H9 (cell line): Measurements from ENCODE around the gene DENND1A. TPM values are rescaled to one million over a fixed set of nuclear protein-coding genes. Genes with fewer than 3 reads are reported as not detected.

Experiments
- DNase-seq: peaks from one replicate; pipeline ENCODE4 v3.0.0-alpha.2; 2017
- H2AFZ ChIP-seq: one replicate; pipeline ENCODE4 v1.6.1; 2013; ENCODE audit warnings: mild to moderate bottlenecking, low read length, control low read depth, moderate library complexity
- H2AK5ac ChIP-seq: 2 replicates; pipeline ENCODE4 v1.6.1; 2013; ENCODE audit warnings: low read length, control low read depth, mixed read lengths; ENCODE audit not compliant: insufficient read length
- H2BK120ac ChIP-seq: one replicate; pipeline ENCODE4 v1.6.1; 2013; ENCODE audit warnings: low read depth, mild to moderate bottlenecking, low read length, control low read depth, inconsistent platforms; ENCODE audit not compliant: poor library complexity, severe bottlenecking
- H2BK12ac ChIP-seq: 2 replicates; pipeline ENCODE4 v1.6.1; 2013; ENCODE audit warnings: low read length, control low read depth, mixed read lengths, low read depth; ENCODE audit not compliant: insufficient read length
- H2BK15ac ChIP-seq: 2 replicates; pipeline ENCODE4 v1.6.1; 2013; ENCODE audit warnings: low read depth, low read length, control low read depth
- H2BK20ac ChIP-seq: one replicate; pipeline ENCODE4 v1.6.1; 2013; ENCODE audit warnings: low read depth, mild to moderate bottlenecking, low read length, control low read depth, inconsistent platforms; ENCODE audit not compliant: poor library complexity, severe bottlenecking
- H2BK5ac ChIP-seq: 2 replicates; pipeline ENCODE4 v1.6.1; 2013; ENCODE audit warnings: low read length, control low read depth, mixed read lengths; ENCODE audit not compliant: insufficient read length
- H3K14ac ChIP-seq: 2 replicates; pipeline ENCODE4 v1.6.1; 2013; ENCODE audit warnings: low read length, control low read depth; ENCODE audit not compliant: insufficient read depth
- H3K18ac ChIP-seq: 2 replicates; pipeline ENCODE4 v1.6.1; 2013; ENCODE audit warnings: low read depth, mild to moderate bottlenecking, mixed read lengths, low read length, control low read depth; ENCODE audit not compliant: insufficient read length
- H3K23ac ChIP-seq: 2 replicates; pipeline ENCODE4 v1.6.1; 2013; ENCODE audit warnings: low read length, control low read depth, mixed read lengths, low read depth; ENCODE audit not compliant: insufficient read length
- H3K23me2 ChIP-seq: 2 replicates; pipeline ENCODE4 v1.6.1; 2013; ENCODE audit warnings: low read depth, mild to moderate bottlenecking, mixed read lengths, low read length, control low read depth; ENCODE audit not compliant: insufficient read length, poor library complexity, severe bottlenecking
- H3K27ac ChIP-seq: 2 replicates; pipeline ENCODE4 v1.5.1; 2013; ENCODE audit warnings: low read length, control low read depth, mixed read lengths, low read depth; ENCODE audit not compliant: insufficient read length
- H3K27me3 ChIP-seq: 2 replicates; pipeline ENCODE4 v1.6.1; 2013; ENCODE audit warnings: low read length, control low read depth, inconsistent platforms; ENCODE audit not compliant: insufficient read depth
- H3K4ac ChIP-seq: 2 replicates; pipeline ENCODE4 v1.6.1; 2013; ENCODE audit warnings: low read depth, mild to moderate bottlenecking, control low read depth, inconsistent platforms, low read length, moderate library complexity
- H3K4me1 ChIP-seq: 2 replicates; pipeline ENCODE4 v1.6.1; 2013; ENCODE audit warnings: low read length, control low read depth, inconsistent platforms; ENCODE audit not compliant: insufficient read depth
- H3K4me2 ChIP-seq: 2 replicates; pipeline ENCODE4 v1.6.1; 2013; ENCODE audit warnings: low read length, control low read depth, mixed read lengths; ENCODE audit not compliant: insufficient read length, insufficient read depth
- H3K56ac ChIP-seq: 2 replicates; pipeline ENCODE4 v1.6.1; 2013; ENCODE audit warnings: low read depth, mild to moderate bottlenecking, mixed read lengths, low read length, control low read depth; ENCODE audit not compliant: insufficient read length
- H3K79me1 ChIP-seq: 2 replicates; pipeline ENCODE4 v1.6.1; 2013; ENCODE audit warnings: low read depth, mild to moderate bottlenecking, moderate library complexity, low read length, control low read depth, inconsistent platforms; ENCODE audit not compliant: insufficient read depth, poor library complexity, severe bottlenecking
- H3K79me2 ChIP-seq: 2 replicates; pipeline ENCODE4 v1.6.1; 2013; ENCODE audit warnings: low read length, control low read depth, inconsistent platforms; ENCODE audit not compliant: insufficient read depth
- H3K9ac ChIP-seq: 2 replicates; pipeline ENCODE4 v1.6.1; 2013; ENCODE audit warnings: low read length, control low read depth, mixed read lengths; ENCODE audit not compliant: insufficient read length; ENCODE audit errors: extremely low read depth
- H3K9me3 ChIP-seq: one replicate; pipeline ENCODE4 v1.6.1; 2013; ENCODE audit warnings: low read depth, low read length, inconsistent platforms; ENCODE audit not compliant: control insufficient read depth
- H3T11ph ChIP-seq: one replicate; pipeline ENCODE4 v1.6.1; 2013; ENCODE audit warnings: mild to moderate bottlenecking, low read length, control low read depth, inconsistent platforms
- H4K20me1 ChIP-seq: one replicate; pipeline ENCODE4 v1.6.1; 2013; ENCODE audit not compliant: control insufficient read depth, insufficient read length, insufficient read depth
- H4K5ac ChIP-seq: 2 replicates; pipeline ENCODE4 v1.6.1; 2013; ENCODE audit warnings: low read depth, mild to moderate bottlenecking, mixed read lengths, low read length, control low read depth; ENCODE audit not compliant: insufficient read length
- H4K8ac ChIP-seq: replicated peaks from 2 replicates; pipeline ENCODE4 v1.6.1; 2013; ENCODE audit warnings: low read length, control low read depth, mixed read lengths, low read depth; ENCODE audit not compliant: insufficient read length
- H4K91ac ChIP-seq: 2 replicates; pipeline ENCODE4 v1.6.1; 2013; ENCODE audit warnings: low read depth, mild to moderate bottlenecking, moderate library complexity, mixed read lengths, low read length, control low read depth; ENCODE audit not compliant: insufficient read length
- H3K27ac Mint-ChIP-seq, 3 experiments: 2 replicates in 2 of 3; 3 replicates in 1 of 3; pipeline ENCODE4 v1.8.0; 2020 to 2021; ENCODE audit warnings: mixed read lengths in 3 of 3, mild to moderate bottlenecking in 1 of 3, moderate library complexity in 1 of 3
- H3K27me3 Mint-ChIP-seq: 2 replicates; pipeline ENCODE4 v1.8.0; 2021; ENCODE audit warnings: low read depth, mild to moderate bottlenecking, moderate library complexity, mixed read lengths
- H3K36me3 Mint-ChIP-seq, 3 experiments: 2 replicates in 2 of 3; 3 replicates in 1 of 3; pipeline ENCODE4 v1.8.0; 2020 to 2021; ENCODE audit warnings: low read depth in 3 of 3, mixed read lengths in 3 of 3; ENCODE audit not compliant: insufficient read depth in 1 of 3
- H3K4me1 Mint-ChIP-seq, 2 experiments: 2 replicates each; pipeline ENCODE4 v1.8.0; 2020; ENCODE audit warnings: mixed read lengths in 2 of 2
- H3K4me3 Mint-ChIP-seq, 2 experiments: 2 replicates in 1 of 2; 3 replicates in 1 of 2; pipeline ENCODE4 v1.8.0; 2020 to 2021; ENCODE audit warnings: mild to moderate bottlenecking in 2 of 2, mixed read lengths in 2 of 2, moderate library complexity in 1 of 2
- H3K9me3 Mint-ChIP-seq, 2 experiments: 2 replicates in 1 of 2; 3 replicates in 1 of 2; pipeline ENCODE4 v1.8.0; 2020; ENCODE audit warnings: mild to moderate bottlenecking in 2 of 2, mixed read lengths in 2 of 2, moderate library complexity in 1 of 2
- CTCF ChIP-seq: fragments of 200-600 bp; sonication (generic); conservative IDR thresholded peaks from 3 replicates; pipeline ENCODE4 v1.8.0; 2021; ENCODE audit warnings: antibody characterized with exemption, mild to moderate bottlenecking
- WGBS: extraction: QIAGEN DNeasy Blood & Tissue Kit; methylation state at CpG from one replicate; pipeline ENCODE4 v1.1.7; 2013; ENCODE audit warnings: missing lambda C conversion rate, low lambda C conversion rate, mixed read lengths; ENCODE audit not compliant: insufficient read length; ENCODE audit errors: extremely low coverage; 5-methylcytosine and 5-hydroxymethylcytosine counted together
- total RNA-seq: library from RNA; stranded (reverse); gene quantifications from 2 replicates; pipeline ENCODE4 v1.2.1, GENCODE V29; 2021

Gene DENND1A
- total RNA-seq, 1 experiment from 2014 or later = 20.4 TPM

GRCh38 chr9:123727332-123727731 is 202.6 kb downstream of the DENND1A start:
- H3K4me2 ChIP-seq = no peak overlapping the region

More at GRCh38 chr9:123727332-123727731, 202.6 kb downstream of the DENND1A start:
- no peak overlapping the region for H3K18ac ChIP-seq
- no peak for DNase-seq
- no peak overlapping the region for H2AFZ ChIP-seq
- no peak overlapping the region for H2BK120ac ChIP-seq
- H3K23ac ChIP-seq = no peak overlapping the region
- H3K27me3 ChIP-seq = no peaks in the 10 kb centered on the region
- no peak overlapping the region for H3K14ac ChIP-seq
- H3K36me3 Mint-ChIP-seq = peaks cover 20 to 32% (median 29%) of the 10 kb centered on the region in 3 experiments
- no peak overlapping the region for H2AK5ac ChIP-seq
- H2BK15ac ChIP-seq = no peak overlapping the region
- H3K79me1 ChIP-seq = no peaks in the 10 kb centered on the region
- H4K20me1 ChIP-seq = no peaks in the 10 kb centered on the region
- no peak for TF ChIP-seq CTCF
- no CpG with 5 or more reads among the region's 1 CpG for WGBS
- no peak overlapping the region for H2BK5ac ChIP-seq
- no peak overlapping the region for H2BK20ac ChIP-seq
- H3K27ac Mint-ChIP-seq = no peak overlapping the region
- H3K9me3 Mint-ChIP-seq = peaks cover 25 to 33% of the 10 kb centered on the region in 2 experiments
- H4K5ac ChIP-seq = no peak overlapping the region
- H3K23me2 ChIP-seq = no peaks in the 10 kb centered on the region
- no peaks in the 10 kb centered on the region for H3K4me1 ChIP-seq
- H4K91ac ChIP-seq = no peak overlapping the region
- no peak overlapping the region for H3K9ac ChIP-seq
- H2BK12ac ChIP-seq = no peak overlapping the region
- peaks cover 19% of the 10 kb centered on the region for H3K9me3 ChIP-seq
- H3K56ac ChIP-seq = no peak overlapping the region
- H3K4me3 Mint-ChIP-seq = no peak overlapping the region
- no peaks in the 10 kb centered on the region; the same call in 1 of the 2 replicates for H3K79me2 ChIP-seq
- no peaks in the 10 kb centered on the region; the same call in 1 of the 2 replicates for H3K27me3 Mint-ChIP-seq
- H3K4ac ChIP-seq = no peak overlapping the region
- peaks cover 4 to 9% of the 10 kb centered on the region in 2 experiments; a peak in 2 of 4 replicates for H3K4me1 Mint-ChIP-seq
- H3T11ph ChIP-seq = no peak overlapping the region
- H3K27ac ChIP-seq = no peak overlapping the region
- no peak overlapping the region for H4K8ac ChIP-seq
